GDM1 (cell line): ENCODE measurements around the gene RNF207.
"Not testable (repeated sequence)": the region's sequence is repeated elsewhere in the genome, so short reads cannot be mapped to it uniquely, and the experiment has no call there.

Experiments
- DNase-seq: peaks from one replicate; lab custom pipeline; 2025; lab: John Stamatoyannopoulos, UW

The RNF207 gene

DNA sequence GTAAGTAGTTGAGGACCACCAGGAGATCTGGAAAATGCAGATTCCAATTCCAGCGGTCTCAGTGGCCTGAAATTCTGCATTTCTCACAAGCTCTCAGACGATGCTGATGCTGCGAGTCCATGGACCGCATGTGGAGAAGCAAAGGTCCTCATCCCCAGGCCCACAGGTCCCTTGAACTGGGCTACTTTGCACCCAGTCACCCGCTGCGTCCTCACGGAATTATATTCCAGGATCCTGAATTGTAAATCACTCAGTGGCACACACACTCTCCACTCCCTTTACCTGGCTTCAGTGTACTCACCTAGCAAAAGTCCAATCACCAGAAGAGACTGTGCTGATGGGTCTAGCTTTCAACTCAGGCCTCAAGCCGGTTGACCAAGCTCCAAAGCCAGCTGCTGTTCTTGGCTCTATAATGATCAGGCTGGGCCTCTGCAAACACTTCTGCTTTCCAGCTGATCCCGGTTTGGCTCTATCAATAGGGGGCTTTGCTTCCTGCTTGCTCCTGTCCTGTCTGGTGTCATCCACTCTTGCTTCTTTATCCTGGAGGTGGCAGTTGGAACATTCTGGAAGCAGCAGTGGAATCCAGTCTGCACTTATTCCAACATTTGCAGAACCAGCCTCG is 5.6 kb upstream of the RNF207 start:
- no peak for DNase-seq

DNA sequence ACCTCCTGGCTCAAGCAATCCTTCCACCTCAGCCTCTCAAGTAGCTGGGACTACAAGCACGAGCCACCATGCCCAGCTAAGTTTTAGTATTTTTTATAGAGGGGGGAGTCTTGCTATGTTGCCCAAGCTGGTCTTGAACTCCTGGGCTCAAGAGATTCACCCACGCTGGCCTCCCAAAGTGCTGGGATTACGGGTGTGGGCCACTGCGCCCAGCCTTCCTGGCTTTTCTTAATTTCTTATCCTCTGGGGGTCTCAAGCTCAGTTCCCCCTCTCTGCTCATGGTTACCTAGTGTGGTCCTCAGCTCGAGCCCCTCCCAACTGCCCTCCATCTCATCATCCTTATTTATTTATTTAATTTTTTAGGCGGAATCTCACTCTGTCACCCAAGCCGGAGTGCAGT is 3.7 kb upstream of the RNF207 start:
- DNase-seq: no peak

DNA sequence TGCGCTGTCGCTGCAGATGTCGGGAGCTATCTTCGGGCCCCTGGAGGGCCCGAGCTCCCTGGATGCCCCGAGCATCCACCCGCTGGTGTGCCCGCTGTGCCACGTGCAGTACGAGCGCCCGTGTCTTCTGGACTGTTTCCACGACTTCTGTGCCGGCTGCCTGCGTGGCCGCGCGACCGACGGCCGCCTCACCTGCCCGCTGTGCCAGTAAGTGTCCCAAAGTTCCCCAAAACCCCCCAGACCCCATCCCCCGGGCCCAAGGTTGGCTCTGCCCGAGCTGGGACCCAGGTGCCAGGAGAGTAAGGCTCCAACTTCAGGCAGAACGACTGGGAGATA is 569 bp downstream of the RNF207 start:
- DNase-seq: no peak

DNA sequence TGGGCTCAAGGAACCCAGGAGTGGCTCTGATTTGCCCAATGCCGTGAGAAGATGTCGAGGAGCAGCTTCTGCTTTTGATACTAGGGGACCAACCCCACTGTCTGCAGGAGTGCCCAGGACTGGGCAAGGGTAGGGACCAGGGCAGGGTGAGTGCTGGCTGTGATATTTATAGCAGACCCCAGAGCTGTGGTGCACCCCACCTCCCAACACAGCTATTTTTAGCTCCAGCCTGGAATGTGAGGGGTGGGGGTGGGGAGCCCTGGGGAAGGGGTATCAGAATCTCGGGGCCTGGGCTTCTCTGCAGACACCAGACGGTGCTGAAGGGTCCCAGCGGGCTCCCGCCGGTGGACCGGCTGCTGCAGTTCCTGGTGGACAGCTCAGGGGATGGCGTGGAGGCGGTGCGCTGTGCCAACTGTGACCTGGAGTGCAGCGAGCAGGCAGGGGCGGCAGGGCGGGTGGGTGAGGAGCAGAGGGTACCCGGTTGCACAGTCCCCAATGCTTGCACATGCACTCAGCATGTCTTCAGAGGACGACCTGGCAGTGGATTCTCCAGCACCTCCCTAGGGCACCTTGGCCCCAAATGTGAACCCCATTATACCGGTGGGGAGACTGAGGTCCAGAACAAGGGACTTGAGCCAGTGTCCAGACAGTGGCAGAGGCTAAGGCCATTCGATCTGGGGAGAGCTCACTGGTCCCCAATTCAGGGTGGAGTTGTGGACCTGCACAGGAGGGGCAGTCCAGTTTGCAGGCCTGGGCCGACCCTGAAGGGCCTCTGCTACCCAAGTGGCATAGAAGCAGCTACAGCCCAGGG is 1.4 kb downstream of the RNF207 start:
- no peak for DNase-seq

DNA sequence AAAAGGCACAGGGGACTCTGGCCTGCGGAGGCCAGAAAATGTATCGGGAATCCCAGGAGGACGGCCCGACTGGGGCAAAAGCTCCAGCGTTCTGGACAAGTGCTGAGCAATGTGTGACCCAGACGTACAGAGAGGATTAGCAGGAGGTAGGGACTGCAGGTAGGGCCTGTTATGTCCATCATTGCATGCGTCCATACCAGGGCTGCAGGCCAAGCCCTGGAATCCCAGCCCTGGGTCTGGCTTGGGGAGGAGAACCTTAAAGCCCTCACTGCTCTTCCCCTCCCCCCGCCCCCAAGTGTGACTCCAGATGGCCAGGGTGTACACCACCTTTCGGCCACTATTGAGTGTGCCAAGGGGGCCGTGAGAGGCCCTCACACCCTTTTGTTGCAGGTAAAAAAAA is 2.0 kb downstream of the RNF207 start:
- no peak for DNase-seq

DNA sequence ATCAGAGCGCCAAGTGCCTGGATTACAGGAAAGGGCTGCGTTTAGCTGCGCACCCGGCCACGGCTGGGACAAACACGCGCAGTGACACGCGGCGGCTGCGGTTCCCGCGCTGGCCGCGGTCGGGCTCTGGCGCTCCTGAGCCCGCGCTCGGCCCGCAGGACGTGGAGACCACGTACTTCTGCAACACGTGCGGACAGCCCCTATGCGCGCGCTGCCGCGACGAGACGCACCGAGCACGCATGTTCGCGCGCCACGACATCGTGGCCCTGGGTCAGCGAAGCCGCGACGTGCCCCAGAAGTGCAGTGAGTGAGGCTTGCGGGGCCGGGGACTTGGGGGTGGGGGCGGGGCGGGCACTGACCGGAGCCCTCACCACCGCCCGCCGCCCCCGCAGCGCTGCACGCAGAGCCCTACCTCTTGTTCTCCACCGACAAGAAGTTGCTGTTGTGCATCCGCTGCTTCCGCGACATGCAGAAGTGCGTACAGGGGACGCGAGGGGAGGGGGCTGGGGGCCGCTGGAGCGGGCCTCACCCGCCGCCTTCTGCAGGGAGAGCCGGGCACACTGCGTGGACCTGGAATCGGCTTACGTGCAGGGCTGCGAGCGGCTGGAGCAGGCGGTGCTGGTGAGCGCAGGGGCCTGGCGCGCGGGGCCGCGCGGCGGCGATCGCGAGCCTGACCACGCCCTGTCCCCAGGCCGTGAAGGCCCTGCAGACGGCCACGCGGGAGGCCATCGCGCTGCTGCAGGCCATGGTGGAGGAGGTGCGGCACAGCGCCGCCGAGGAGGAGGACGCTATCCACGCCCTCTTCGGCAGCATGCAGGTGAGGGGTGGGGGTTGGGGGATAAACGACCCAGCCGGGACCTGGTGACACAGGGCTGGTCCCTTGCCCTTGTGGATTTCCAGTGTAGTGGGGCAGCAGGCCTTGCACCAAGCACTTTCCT is 3.1 kb downstream of the RNF207 start:
- DNase-seq: no peak

DNA sequence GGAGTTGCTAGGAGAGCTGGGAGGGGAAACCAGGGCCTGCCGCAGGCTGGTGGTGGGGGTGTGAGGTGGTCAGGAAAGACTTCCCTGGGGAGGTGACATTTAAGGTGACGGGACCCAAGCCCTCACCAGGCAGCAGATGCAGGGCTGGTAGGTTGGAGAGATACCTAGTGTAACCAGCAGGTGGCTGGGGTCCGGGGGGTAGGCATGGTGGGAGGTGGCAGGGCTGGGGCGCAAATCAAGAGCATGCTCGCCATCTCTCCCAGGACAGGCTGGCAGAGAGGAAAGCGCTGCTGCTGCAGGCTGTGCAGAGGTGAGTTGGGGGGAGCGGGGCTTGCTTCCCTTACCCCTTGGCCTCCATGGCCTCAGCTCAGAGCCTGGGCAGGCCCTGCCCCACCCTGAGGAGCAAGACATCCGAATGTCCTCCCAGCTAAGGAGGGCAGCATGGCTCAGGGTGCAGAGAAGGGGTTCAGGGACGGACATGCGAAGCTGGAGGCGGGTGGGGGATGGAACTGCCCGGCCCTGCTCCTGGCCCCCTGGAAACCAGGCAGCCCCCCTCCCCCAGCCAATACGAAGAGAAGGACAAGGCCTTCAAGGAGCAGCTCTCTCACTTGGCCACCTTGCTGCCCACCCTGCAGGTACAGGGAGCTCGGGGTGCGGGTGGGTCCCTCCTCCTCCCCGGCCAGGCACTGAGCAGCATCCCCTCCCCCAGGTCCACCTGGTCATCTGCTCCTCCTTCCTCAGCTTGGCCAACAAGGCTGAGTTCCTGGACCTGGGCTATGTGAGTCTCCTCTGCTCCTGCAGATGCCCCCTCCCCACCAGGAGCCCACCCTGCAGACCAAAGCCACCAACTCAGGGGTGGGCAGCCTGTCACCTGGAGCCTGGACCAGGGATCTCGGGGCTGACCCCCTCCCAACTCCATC is 4.0 kb downstream of the RNF207 start:
- no peak for DNase-seq

DNA sequence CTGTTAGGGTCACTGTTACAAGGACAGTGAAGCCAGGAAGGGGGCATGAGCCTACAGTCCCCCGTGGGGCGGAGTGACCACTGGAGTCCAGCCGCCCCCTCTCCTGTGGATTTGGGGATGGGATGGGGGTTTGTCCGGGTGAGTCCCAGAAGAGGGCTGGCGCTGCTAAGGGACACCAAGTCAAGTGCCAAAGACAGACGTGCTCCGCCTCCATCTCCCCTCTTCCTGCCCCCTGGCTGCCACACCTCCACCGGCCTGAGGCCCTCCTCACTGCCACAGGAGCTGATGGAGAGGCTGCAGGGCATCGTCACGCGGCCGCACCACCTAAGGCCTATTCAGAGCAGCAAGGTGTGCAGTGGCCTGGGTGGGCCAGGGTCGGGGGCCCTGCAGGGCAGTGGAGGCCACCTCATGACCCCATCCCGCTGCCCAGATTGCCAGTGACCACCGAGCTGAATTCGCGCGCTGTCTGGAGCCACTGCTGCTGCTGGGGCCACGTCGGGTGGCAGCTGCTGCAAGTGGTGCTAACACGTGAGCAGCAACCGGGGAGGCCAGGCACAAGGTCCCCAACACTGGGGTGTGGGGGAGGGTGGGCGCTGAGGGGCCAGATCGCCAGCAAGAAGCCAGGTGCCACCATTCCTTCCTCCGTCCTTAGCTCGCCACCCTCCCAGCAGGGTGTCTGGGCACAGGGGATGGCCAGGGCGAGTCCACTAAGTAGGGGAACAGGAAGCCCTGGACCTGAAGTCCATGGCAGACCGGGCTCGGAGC is 4.9 kb downstream of the RNF207 start:
- DNase-seq: no peak

DNA sequence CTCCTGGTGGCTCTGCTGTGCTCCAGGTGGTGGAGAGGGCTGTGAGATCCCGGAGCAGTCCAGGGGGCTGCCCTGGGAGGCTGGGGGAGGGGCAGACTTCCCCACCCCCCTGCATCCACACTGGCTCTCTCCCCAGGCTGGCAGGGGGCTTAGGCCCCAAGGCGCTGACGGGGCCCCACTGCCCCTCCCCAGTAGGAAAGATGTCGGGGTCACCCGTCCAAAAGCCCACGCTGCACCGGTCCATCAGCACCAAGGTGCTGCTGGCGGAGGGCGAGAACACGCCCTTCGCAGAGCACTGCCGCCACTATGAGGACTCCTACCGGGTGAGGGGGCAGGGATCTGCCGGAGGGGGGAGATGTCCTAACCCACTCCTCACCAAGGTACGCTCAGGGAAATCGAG is 5.8 kb downstream of the RNF207 start:
- DNase-seq: no peak

DNA sequence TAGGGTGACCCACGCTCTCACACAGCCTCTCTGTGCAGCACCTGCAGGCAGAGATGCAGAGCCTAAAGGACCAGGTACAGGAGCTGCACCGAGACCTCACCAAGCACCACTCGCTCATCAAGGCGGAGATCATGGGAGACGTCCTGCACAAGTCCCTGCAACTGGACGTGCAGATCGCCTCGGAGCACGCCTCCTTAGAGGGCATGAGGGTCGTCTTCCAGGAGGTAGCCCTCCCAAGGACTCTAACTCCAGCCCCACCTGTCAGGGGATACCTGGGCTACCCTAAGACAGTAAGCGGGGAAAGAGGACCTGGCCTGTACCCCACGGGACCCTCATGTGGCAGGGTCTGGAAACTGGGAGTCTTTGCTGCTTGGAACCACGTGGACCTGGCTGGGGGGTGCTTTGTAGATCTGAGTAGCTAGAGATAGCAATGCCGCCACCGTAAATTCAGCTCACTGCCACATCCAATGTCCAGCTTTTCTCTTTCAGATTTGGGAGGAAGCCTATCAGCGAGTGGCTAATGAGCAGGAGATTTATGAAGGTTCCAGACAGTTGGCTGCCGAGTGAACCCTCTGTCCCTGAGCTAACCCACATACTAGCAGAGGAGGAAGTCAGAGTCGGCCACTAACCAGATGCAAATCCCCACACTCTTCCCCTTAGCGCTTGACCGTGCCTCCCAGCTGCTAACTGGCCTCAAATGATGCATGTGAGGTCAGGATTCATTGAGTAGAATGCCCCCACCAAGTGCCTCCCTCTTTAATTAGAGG is 6.5 kb downstream of the RNF207 start:
- no peak for DNase-seq

DNA sequence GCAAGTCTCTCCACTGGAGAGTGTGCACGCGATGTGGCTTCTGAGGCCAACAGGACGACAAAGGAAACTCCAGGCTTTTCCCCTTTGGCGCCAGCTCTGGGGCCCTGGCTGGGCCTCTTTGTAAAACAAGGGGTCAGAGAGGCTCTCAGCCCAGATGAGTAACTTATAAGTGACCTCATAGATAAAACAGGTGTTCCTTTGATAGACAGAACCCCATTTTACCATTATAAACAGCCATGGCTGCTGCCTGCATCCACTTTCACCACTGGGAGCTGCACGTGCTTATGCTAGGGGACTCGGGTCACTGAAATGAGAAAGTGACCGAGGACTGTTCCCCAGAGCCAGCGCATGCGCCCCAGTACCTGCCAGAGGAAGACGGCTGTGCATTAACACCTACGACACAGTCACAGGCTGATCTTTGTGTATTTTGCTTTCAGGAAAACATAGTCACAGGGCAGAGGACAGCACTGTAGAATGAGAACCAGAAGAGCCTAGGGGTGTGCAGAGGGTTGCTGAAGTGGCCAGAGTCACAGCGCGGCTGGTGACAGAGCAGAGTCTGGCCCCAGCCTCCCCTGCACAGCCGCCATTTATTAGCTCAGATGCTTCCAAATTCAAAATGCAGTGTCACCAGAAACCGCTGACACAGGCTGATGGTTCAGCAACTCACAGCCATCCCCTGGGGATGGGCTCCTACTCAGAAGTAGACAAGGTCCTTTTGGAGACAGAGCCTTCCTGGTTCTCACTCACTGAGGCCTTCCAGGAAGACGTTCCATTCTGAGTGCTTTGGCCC is 12.7 kb downstream of the RNF207 start:
- DNase-seq: no peak

DNA sequence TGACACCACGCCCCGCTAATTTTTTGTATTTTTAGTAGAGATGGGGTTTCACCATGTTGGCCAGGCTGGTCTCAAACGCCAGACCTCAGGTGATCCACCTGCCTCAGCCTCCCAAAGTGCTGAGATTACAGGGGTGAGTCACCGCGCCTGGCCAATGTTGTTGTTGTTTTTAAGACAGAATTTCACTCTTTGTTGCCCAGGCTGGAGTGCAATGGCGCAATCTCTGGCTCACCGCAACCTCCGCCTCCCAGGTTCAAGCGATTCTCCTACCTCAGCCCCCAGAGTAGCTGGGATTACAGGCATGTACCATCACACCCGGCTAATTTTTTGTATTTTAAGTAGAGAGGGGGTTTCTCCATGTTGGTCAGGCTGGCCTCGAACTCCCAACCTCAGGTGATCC is 13.7 kb downstream of the RNF207 start:
- not testable (repeated sequence) for DNase-seq

DNA sequence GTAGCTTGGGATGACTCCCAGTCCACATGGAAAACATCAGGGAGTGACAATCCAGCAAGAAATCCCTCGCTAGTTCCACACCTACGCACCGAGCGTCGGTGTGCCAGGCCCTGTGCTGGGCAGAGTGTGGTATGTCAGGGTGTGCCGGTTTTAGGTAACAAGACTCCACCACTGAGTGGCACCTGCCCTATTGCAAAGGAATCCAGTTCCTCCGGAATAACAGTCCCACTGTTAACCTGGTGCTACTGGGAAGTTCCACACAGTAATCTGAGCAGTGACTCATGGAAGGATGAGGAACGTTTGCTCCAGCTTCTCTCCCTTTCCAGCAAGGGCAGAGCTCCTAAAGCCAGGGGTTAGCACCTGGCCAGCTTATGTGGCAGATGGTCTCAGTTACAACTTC is 14.3 kb downstream of the RNF207 start:
- DNase-seq: no peak

DNA sequence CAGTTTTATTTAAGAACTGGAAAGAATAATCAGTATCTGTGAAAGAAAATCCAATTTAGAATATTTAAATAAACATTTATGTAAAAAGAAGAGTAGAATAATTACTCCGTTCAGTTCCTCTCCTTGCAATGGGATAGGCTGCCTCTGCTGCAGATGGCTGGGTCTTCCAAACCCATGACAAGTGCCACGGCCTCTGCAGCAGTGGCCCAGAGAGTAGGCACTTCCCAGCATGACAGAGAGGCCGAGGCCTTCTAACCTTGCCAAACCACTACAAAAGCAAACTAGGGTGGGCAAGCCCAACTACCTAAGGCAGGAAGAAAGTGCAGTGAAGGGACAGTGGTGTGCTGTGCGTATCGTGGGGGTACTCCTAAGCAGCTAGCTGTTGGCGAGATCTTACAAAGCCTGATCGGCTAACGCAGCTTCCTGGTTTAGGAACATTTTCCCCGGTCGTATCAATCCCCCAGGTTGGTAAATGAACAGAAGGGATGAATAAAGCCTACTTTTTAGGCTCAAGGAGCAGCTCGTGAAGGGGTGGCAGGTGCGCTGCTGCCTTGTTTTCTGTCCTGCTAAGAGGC is 15.4 kb downstream of the RNF207 start:
- DNase-seq: no peak

DNA sequence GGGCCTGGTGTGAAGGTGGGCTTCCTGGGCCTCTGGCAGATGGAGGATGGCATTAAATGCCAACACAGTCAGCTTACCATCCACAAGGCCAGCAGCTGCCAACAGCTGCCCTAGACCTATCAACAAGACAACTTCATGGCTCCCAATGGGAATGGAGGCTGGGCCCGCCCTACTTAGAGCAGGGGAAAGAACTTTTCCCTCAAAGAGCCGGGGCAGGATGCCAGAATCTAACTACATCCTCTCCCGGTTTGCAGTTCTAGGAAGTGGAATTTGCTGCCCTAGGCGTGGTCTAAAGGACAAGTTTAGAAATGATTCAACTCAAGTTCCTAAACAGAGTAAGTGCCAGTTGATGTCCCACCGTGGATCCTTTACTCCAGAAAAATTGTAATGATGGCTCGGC is 16.7 kb downstream of the RNF207 start:
- DNase-seq: no peak

DNA sequence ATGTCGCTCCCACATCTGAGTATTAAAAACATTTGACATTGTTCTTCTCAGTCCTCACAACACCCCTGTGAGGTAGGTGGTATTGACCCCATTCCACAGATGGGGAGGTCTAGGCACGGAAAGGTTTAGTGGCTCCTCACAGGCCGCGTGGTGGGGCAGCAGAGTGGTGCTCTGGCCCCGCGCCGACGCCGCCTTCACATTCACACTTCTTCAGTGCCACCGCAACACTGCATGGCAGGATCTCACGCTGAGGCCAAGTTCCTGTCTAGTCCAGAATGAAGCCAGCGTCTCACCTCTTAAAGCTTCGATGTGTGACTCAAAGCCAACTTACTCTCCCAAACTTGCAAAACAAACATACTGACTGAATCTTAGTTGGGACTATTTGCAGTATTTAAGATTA is 17.7 kb downstream of the RNF207 start:
- no peak for DNase-seq

DNA sequence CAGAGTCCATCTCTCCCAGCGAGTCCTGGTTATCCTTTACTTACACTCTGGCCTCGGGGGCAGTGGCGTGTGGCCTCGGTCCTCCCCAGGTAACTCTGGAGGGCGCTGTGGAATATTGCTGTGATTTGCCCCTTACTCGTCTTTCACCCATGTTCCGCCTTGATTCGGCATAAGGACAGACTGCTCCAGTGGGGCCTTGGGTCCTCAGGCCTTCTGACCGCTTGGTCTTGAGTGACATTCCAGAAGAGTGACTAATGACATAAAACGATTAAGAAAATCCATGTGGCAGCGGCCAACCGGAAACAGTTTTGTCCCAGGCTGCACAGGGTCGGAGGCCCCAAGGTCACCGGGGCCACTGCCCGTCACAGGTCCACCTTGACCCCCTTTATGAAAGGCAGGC is 18.8 kb downstream of the RNF207 start:
- DNase-seq: no peak

DNA sequence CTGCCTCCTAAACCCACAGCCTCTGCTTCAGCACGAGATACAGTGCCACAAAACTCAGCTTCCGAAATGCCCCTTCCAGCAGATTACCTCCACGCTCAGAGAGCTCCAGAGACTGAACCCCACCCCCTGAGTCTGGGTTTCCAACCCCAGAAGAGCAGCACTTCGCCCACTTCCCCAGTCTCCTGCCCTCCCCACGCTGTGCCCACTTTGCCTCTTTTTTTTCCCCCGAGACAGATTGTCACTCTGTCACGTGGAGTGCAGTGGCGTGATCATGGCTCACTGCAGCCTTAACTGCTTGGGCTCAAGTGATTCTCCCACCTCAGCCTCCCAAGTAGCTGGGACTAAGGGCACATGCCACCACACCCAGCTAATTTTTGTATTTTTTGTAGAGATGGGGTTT is 19.7 kb downstream of the RNF207 start:
- DNase-seq: no peak

DNA sequence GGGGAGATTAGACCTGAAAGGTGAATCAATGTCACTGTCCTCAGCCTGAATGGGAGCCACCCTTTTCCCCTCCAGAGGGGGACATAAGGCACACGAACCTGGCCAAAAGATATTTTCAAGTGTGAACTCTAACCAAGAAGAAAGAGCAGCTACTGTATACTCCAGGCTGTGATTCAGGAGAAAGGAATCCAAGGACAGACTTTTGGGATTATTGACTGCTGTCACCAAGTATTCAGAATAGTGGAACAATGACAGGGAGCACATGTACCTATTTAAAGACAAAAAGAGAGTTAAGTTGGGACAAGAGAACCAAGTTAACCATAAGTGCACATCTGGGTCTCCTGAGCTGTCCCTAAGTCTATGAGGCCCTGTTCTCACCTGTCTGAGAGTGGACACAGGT is 27.5 kb downstream of the RNF207 start:
- DNase-seq: no peak
